HEK293T (cell line): Measurements from ENCODE around the gene EPHB1.

Source experiments
- ARNT ChIP-seq: fragments of 450-650 bp; IDR thresholded peaks from 2 replicates; pipeline ENCODE4 v1.6.1; 2017; ENCODE audit warnings: mild to moderate bottlenecking
- ELF4 ChIP-seq: fragments of 450-650 bp; IDR thresholded peaks from 2 replicates; pipeline ENCODE4 v1.6.1; 2017; ENCODE audit warnings: antibody characterized with exemption
- FOXA1 ChIP-seq: fragments of 450-650 bp; IDR thresholded peaks from 2 replicates; pipeline ENCODE4 v1.6.1; 2016; ENCODE audit warnings: mild to moderate bottlenecking
- FOXK2 ChIP-seq: fragments of 450-650 bp; IDR thresholded peaks from 2 replicates; pipeline ENCODE4 v1.6.1; 2016; ENCODE audit warnings: mild to moderate bottlenecking
- FOXM1 ChIP-seq: fragments of 450-650 bp; IDR thresholded peaks from 2 replicates; pipeline ENCODE4 v1.6.1; 2017; ENCODE audit warnings: mild to moderate bottlenecking, borderline replicate concordance
- L3MBTL2 ChIP-seq: fragments of 450-650 bp; conservative IDR thresholded peaks from 2 replicates; pipeline ENCODE4 v1.6.1; 2016; ENCODE audit warnings: mild to moderate bottlenecking
- NFRKB ChIP-seq: fragments of 450-650 bp; IDR thresholded peaks from 2 replicates; pipeline ENCODE4 v1.6.1; 2016; ENCODE audit warnings: mild to moderate bottlenecking, moderate library complexity
- SP1 ChIP-seq: fragments of 450-650 bp; IDR thresholded peaks from 2 replicates; pipeline ENCODE4 v1.6.1; 2017
- SUZ12 ChIP-seq: fragments of 450-650 bp; IDR thresholded peaks from 2 replicates; pipeline ENCODE4 v1.6.1; 2016; ENCODE audit warnings: mild to moderate bottlenecking

DNA sequence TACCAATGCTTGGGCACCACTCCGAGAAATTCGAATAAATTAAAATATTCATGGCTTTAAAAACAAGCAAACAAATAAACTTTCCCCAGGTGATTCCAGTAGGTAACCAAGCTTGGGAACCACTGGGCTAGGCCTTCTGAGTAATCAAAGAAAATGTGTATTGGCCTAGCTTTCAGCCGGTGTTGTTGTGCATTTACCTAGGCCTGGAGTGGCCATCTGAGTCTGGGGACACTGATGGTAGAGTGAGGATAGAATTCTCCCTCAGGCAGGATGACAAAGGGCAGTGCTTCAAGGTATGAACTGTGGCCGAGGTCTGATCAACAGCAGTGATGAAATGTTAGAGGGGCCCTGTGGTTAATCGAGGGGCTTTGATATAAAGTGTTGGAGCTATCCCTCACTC is 440.5 kb downstream of the EPHB1 start:
- TF ChIP-seq SP1, result no peak
- no peak for TF ChIP-seq NFRKB
- no peak for TF ChIP-seq FOXA1
- TF ChIP-seq FOXM1, result no peak
- TF ChIP-seq ARNT, result no peak
- no peak for TF ChIP-seq SUZ12
- TF ChIP-seq L3MBTL2, result no peak
- TF ChIP-seq ELF4, result no peak
- TF ChIP-seq FOXK2, result no peak
